ENCODE results near the gene PRMT1. TPM values are rescaled to one million over a fixed set of nuclear protein-coding genes. Genes with fewer than 3 reads are reported as not detected.

PRMT1 gene
- total and polyA plus RNA-seq, 2 of the 13 experiments (the other 11 are each of a cell fraction or from before 2014, with no cell fraction given) = 324 to 374 TPM

DNA sequence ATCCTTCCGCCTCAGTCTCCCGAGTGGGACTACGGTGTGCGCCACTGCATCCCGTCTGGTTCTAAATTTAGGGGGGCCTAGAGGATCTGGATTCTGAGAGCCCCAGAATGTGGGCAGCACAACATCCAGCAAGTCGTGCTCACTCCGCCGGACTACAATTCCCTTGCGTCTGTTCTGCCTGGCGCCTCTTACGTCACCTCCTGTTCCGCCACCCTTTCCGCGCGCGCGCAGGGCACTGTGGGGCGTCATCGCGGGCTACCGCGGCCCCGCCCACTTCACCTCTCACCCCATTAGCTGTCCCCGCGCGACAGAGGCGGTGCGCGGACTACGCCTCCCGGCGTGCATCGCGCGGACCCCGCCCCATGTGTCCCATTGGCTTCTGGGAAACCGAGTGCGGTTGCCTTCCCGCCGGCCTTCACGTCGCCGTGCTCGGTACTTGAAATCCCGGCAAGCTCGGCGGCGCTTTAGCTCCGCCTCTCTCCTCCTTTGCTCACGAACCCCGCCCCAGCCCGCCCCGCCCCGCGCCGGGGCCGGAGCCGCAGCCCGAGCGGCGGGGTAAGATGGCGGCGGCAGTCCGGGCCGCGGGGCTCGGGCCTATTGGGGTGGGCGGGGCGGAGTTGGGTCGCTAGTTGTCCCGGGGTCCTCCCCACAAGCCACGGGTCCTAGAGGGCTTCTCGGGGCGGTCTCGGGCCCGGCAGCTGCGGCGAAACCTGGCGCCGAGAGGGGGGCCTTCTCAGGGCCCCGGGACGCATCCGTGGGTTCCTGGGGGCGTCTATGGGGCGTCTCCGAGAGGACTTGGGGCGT is 35.2 kb upstream of the PRMT1 start, which contains the start of gene SCAF1 (continued):
- TF ChIP-seq HNF1A (IDR thresholded peaks at IDR 0.05; ENCODE audit: low read depth) (no peak), HNF1A (CRISPR knock-in tag; IDR thresholded peaks at IDR 0.05; ENCODE audit: borderline replicate concordance) (peak; percentile 74), KDM2A (CRISPR knock-in tag; IDR thresholded peaks at IDR 0.05; ENCODE audit: borderline replicate concordance, low read depth) (peak; percentile 80), FOXO1 (CRISPR knock-in tag; IDR thresholded peaks at IDR 0.05) (no peak), ZFP36L1 (CRISPR knock-in tag; IDR thresholded peaks at IDR 0.05) (peak; percentile 91), MYNN (CRISPR knock-in tag; IDR thresholded peaks at IDR 0.05; ENCODE audit: low read depth) (no peak), ZNF709 (CRISPR knock-in tag; IDR thresholded peaks at IDR 0.05) (peak; percentile 64; the same call in 1 of the 2 replicates), ESRRA (CRISPR knock-in tag; IDR thresholded peaks at IDR 0.05; ENCODE audit: low read depth) (no peak), CREB1 (IDR thresholded peaks at IDR 0.05) (peak; percentile 98), CREB1 (CRISPR knock-in tag; IDR thresholded peaks at IDR 0.05) (peak; percentile 98), ZC3H13 (CRISPR knock-in tag; IDR thresholded peaks at IDR 0.05) (peak; percentile 90), KAT8 (CRISPR knock-in tag; IDR thresholded peaks at IDR 0.05) (peak; percentile 81; the same call in 1 of the 2 replicates), SRF (IDR thresholded peaks at IDR 0.05; ENCODE audit: low read depth, low read length) (0 out of 2 replicates have a peak, but pooled peaks have one; percentile 11), KLF6 (CRISPR knock-in tag; IDR thresholded peaks at IDR 0.05) (no peak), ZC3H4 (CRISPR knock-in tag; IDR thresholded peaks at IDR 0.05; ENCODE audit: borderline replicate concordance) (peak; percentile 71; the same call in 1 of the 2 replicates), RXRB (CRISPR knock-in tag; IDR thresholded peaks at IDR 0.05; ENCODE audit: borderline replicate concordance) (peak; percentile 99), REPIN1 (CRISPR knock-in tag; IDR thresholded peaks at IDR 0.05; ENCODE audit: borderline replicate concordance, low read depth) (0 out of 2 replicates have a peak, but pooled peaks have one; percentile 56), ZNF543 (CRISPR knock-in tag; IDR thresholded peaks at IDR 0.05) (no peak), MXI1 (IDR thresholded peaks at IDR 0.05; ENCODE audit: borderline replicate concordance, low read depth, low read length) (peak; percentile 85; the same call in 1 of the 3 replicates), AGO2 (optimal IDR thresholded peaks at IDR 0.05; ENCODE audit: low read depth, low read length) (peak; percentile 81), GATAD1 (CRISPR knock-in tag; IDR thresholded peaks at IDR 0.05) (peak; percentile 87), PTBP1 (IDR thresholded peaks at IDR 0.05; ENCODE audit: low read depth, low read length, poor library complexity, severe bottlenecking) (no peak), ZKSCAN5 (CRISPR knock-in tag; IDR thresholded peaks at IDR 0.05) (no peak), ZGPAT (CRISPR knock-in tag; IDR thresholded peaks at IDR 0.05) (peak; percentile 84), ZNF205 (CRISPR knock-in tag; IDR thresholded peaks at IDR 0.05) (0 out of 2 replicates have a peak, but pooled peaks have one; percentile 13), ZSCAN20 (CRISPR knock-in tag; IDR thresholded peaks at IDR 0.05; ENCODE audit: borderline replicate concordance) (no peak)
- TF ChIP-seq, protein P1, sequence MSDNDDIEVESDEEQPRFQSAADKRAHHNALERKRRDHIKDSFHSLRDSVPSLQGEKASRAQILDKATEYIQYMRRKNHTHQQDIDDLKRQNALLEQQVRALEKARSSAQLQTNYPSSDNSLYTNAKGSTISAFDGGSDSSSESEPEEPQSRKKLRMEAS (IDR thresholded peaks at IDR 0.05) = peak; percentile 67

Measured in HepG2 (cell line).